Forelimb muscle (tissue), 1 donor: ENCODE data around the gene UBE3C. TPM values are rescaled to one million over a fixed set of nuclear protein-coding genes. Genes with fewer than 3 reads are reported as not detected.

ENCODE experiments used
- polyA plus RNA-seq: library from polyadenylated mRNA; unstranded; fragments of 120-200 nt; gene quantifications from one replicate; pipeline ENCODE4 v1.2.1, GENCODE V29; 2013; ENCODE audit not compliant: insufficient read length

Gene UBE3C
- polyA plus RNA-seq, 1 donor, result 34.3 TPM

Other genes with a start within 250 kb of the UBE3C start
- 31.7 TPM for gene LMBR1, start 245.7 kb upstream of the UBE3C start, polyA plus RNA-seq
- 15.1 TPM for gene NOM1, start 189.2 kb upstream of the UBE3C start, polyA plus RNA-seq
- not detected for gene MNX1, start 128.3 kb upstream of the UBE3C start, polyA plus RNA-seq
- gene DNAJB6, start 198.1 kb downstream of the UBE3C start, polyA plus RNA-seq, result 121 TPM